DND-41 (cell line): ENCODE results near the gene KLHL10.

ENCODE experiments used
- CTCF ChIP-seq: IDR thresholded peaks from 2 replicates; pipeline ENCODE4 v1.5.1; 2012; ENCODE audit warnings: borderline replicate concordance, low read length, moderate library complexity, mild to moderate bottlenecking; ENCODE audit not compliant: poor library complexity, severe bottlenecking; ENCODE audit errors: extremely low read depth
- EZH2 ChIP-seq: IDR thresholded peaks from 3 replicates; pipeline ENCODE4 v1.6.1; 2012; ENCODE audit warnings: borderline replicate concordance, low read depth, mild to moderate bottlenecking, moderate library complexity, low read length, inconsistent platforms; ENCODE audit not compliant: severe bottlenecking

DNA sequence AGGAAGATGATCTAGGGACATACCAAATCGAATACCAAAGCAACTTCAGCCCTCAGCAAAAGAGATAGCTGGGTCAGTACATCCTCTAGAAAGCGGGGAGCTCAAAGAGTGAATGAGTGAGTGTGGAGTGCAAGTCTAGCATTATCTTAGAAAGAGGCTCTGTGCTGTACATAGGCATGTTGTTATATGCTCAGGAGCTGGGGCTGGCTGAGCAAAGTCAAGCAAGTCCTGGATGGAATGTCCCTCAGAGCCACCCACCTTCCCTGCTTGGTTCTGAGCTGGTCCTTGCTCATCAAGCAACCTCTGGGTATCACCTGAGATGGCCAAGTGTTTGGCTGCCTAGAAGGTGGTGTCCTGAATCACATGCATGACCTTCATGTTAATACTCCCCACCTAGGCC lies 32.5 kb downstream of the KLHL10 start:
- no peak for TF ChIP-seq CTCF
- no peak for TF ChIP-seq EZH2
